GM12878 (cell line): ENCODE measurements around the gene HOXC9.

Experiments used
- CEBPZ ChIP-seq: fragments of 150-350 bp; IDR thresholded peaks from 2 replicates; pipeline ENCODE4 v1.6.1; 2016; ENCODE audit warnings: low read depth, low read length
- POLR2AphosphoS5 ChIP-seq: IDR thresholded peaks from 2 replicates; pipeline ENCODE4 v1.6.1; 2011; ENCODE audit warnings: mild to moderate bottlenecking, low read length, inconsistent platforms
- RB1 ChIP-seq: fragments of 450-650 bp; formaldehyde crosslinking; IDR thresholded peaks from 2 replicates; pipeline ENCODE4 v1.6.1; 2017; ENCODE audit warnings: mild to moderate bottlenecking, borderline replicate concordance
- ZNF24 ChIP-seq: fragments of 450-650 bp; IDR thresholded peaks from 2 replicates; pipeline ENCODE4 v1.6.1; 2017; ENCODE audit warnings: antibody characterized with exemption, mild to moderate bottlenecking
- ZSCAN29 ChIP-seq: fragments of 450-650 bp; IDR thresholded peaks from 2 replicates; pipeline ENCODE4 v1.6.1; 2017; ENCODE audit warnings: mild to moderate bottlenecking, moderate library complexity

DNA sequence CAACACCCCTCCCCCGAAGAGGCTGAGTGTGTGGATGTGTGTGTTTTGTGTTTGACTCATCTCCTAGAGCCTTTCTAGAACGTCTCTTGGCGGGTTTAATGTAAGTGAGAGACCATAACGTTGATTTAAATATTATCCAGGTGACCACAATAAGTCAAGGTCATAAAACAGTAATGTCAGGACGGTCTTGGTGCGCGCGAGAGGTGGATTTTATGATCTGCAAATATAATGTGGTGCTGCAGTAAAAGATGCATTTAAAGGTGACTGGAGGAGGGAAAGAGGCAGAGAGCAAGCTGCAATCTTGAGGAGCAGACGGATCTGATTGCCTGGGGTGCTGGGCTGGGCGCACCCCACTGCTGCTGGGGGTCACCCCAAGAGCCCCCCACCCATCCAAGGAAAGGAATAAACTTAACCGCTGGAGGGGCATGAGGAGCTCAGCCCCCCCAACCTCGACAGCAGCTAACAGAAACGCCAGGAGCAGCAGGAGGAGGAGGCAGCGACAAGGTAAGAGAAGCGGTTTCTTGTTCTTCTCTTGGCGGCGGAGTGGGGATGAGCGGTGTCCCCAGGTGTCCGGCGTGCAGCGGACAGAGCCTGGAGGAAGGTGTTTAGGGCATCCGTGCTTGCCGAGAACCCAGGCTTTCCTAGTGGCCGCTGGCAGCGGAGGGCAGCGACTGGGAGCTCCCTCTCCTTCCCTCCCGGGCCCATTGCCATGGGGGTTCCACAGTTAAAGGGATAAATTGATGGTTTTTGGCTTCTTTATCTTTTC is 9.5 kb upstream of the HOXC9 start:
- TF ChIP-seq CEBPZ (no peak), POLR2AphosphoS5 (no peak), ZSCAN29 (no peak), RB1 (no peak), ZNF24 (no peak)
